Stimulated activated memory B cell treated with anti-CD40 and anti-IgM and Interleukin-4, amounts not matched to agents 10 μg/mL and 1 μg/mL and 100 μg/mL, for 72 hours (primary cell): Measurements from ENCODE around the gene AMDHD1.
"Not testable (repeated sequence)": the region's sequence is repeated elsewhere in the genome, so short reads cannot be mapped to it uniquely, and the experiment has no call there.

Experiments used
- ATAC-seq: fragments of 150-1000 bp; cut with Tn5 transposase; 2 replicates; pipeline ENCODE4 v1.10.0; 2021
- H3K27ac Mint-ChIP-seq: one replicate; pipeline ENCODE4 v1.8.0; 2022; ENCODE audit warnings: mild to moderate bottlenecking, mixed read lengths
- H3K27me3 Mint-ChIP-seq: one replicate; pipeline ENCODE4 v1.8.0; 2022; ENCODE audit warnings: mixed read lengths
- H3K36me3 Mint-ChIP-seq: one replicate; pipeline ENCODE4 v1.8.0; 2022; ENCODE audit warnings: mixed read lengths
- H3K4me1 Mint-ChIP-seq: one replicate; pipeline ENCODE4 v1.8.0; 2022; ENCODE audit warnings: mixed read lengths
- H3K4me3 Mint-ChIP-seq: one replicate; pipeline ENCODE4 v1.8.0; 2022; ENCODE audit warnings: mild to moderate bottlenecking, moderate library complexity, mixed read lengths
- H3K9me3 Mint-ChIP-seq: one replicate; pipeline ENCODE4 v1.8.0; 2022; ENCODE audit warnings: mixed read lengths

The AMDHD1 gene

DNA sequence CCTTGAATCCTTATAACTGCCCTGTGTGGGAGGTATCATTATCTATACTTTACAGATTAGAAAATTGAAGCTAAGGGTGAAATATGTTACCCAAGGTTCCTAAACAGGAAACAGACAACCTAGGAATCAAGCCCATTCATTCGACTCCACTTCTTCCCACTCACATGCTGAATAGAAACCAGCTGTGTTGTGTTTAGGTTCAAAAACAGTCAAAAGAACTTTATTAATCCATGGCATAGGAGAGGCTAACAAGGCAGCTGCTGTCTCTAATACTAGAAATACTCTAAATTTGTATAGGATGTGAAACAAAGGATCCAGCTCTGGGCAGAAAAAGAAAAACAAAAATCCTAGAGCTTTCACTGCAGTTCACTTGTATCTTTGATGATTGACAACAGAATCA is 9.9 kb downstream of the AMDHD1 start:
- no peak for ATAC-seq
- H3K4me3 Mint-ChIP-seq: no peak overlapping the region

GRCh38 chr12:95955549-95956159 is 12.5 kb downstream of the AMDHD1 start:
- no peak for ATAC-seq
- H3K27me3 Mint-ChIP-seq: no peaks in the 10 kb centered on the region
- no peak overlapping the region for H3K27ac Mint-ChIP-seq
- no peak overlapping the region for H3K4me3 Mint-ChIP-seq
- H3K4me1 Mint-ChIP-seq: no peaks in the 10 kb centered on the region
- H3K9me3 Mint-ChIP-seq: no peaks in the 10 kb centered on the region
- H3K36me3 Mint-ChIP-seq: peaks cover 7% of the 10 kb centered on the region

More for the DNA sequence above, 9.9 kb downstream of the AMDHD1 start:
- Mint-ChIP-seq H3K4me1 (no peaks in the 10 kb centered on the region), H3K27me3 (no peaks in the 10 kb centered on the region), H3K36me3 (peaks cover 7% of the 10 kb centered on the region), H3K27ac (no peak overlapping the region), H3K9me3 (no peaks in the 10 kb centered on the region)

DNA sequence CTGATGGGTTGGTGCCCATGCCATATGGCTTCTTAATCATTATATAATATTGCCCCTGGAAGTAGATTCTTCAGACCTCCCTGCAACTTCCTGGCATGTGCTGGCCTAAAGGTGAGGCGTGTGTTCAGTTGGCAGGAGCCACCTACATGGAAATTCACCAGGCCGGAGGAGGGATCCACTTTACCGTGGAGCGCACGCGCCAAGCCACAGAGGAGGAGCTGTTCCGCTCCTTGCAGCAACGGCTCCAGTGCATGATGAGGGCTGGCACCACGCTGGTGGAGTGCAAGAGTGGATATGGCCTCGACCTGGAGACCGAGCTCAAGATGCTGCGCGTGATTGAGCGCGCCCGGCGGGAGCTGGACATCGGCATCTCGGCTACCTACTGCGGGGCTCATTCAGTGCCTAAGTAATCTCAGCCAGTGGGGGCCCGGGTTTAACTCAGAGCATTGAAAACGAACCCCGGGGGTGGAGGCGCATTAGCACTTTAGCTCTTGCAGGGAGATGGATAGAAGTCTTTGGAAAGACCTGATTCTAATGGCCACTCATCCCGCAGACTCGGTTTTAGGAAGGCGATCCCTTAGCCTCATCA is 13.5 kb downstream of the AMDHD1 start:
- Mint-ChIP-seq H3K27me3 (no peaks in the 10 kb centered on the region), H3K36me3 (peaks cover 7% of the 10 kb centered on the region), H3K27ac (no peak overlapping the region), H3K4me3 (no peak overlapping the region), H3K9me3 (no peaks in the 10 kb centered on the region), H3K4me1 (no peaks in the 10 kb centered on the region)
- ATAC-seq: no peak

DNA sequence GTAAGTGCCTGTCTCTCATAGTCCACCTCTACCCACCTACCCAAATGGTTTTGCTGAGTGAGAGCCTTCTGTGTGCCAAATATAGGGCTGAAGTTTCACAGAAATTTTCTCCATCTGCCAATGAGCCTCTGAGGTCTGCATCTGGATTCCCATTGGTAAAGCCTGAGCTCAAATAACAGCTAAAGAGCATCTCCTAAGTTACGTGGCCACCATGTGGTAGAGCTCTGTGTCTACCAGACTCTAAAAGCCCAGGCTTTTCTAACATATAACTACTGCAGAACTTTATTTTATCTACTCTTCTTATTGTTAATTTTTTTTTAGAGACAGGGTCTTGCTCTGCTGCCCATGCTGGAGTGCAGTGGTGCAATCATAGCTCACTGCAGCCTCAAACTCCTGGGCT is 16.0 kb downstream of the AMDHD1 start:
- no peak for ATAC-seq
- Mint-ChIP-seq H3K27ac (no peak overlapping the region), H3K9me3 (no peaks in the 10 kb centered on the region), H3K4me3 (no peak overlapping the region), H3K36me3 (peaks cover 7% of the 10 kb centered on the region), H3K4me1 (no peaks in the 10 kb centered on the region), H3K27me3 (no peaks in the 10 kb centered on the region)

DNA sequence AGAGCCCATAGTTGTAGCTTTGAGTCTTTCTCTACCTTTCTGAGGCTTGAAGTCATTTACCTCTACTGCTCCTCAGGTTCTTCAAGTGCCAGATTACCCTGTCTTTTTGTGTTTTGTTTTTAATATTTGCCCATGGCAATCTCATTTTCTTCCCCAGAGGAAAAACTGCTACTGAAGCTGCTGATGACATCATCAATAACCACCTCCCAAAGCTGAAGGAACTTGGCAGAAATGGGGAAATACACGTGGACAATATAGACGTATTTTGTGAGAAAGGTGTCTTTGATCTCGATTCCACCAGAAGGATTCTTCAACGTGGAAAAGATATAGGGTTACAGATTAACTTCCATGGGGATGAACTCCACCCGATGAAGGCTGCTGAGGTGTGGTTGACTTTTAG is 17.1 kb downstream of the AMDHD1 start:
- no peak overlapping the region for H3K4me3 Mint-ChIP-seq
- no peaks in the 10 kb centered on the region for H3K9me3 Mint-ChIP-seq
- no peaks in the 10 kb centered on the region for H3K27me3 Mint-ChIP-seq
- H3K27ac Mint-ChIP-seq: no peak overlapping the region
- H3K36me3 Mint-ChIP-seq: peaks cover 7% of the 10 kb centered on the region
- no peaks in the 10 kb centered on the region for H3K4me1 Mint-ChIP-seq
- ATAC-seq: no peak

GRCh38 chr12:95962222-95962621 is 19.1 kb downstream of the AMDHD1 start:
- Mint-ChIP-seq H3K27ac (no peak overlapping the region), H3K9me3 (no peaks in the 10 kb centered on the region), H3K4me1 (no peaks in the 10 kb centered on the region), H3K4me3 (no peak overlapping the region), H3K27me3 (no peaks in the 10 kb centered on the region), H3K36me3 (peaks cover 12% of the 10 kb centered on the region)
- ATAC-seq: no peak

GRCh38 chr12:95963096-95963495 is 20.0 kb downstream of the AMDHD1 start:
- H3K4me3 Mint-ChIP-seq: no peak overlapping the region
- ATAC-seq: peak; percentile 34

GRCh38 chr12:95966287-95966870 is 23.2 kb downstream of the AMDHD1 start:
- Mint-ChIP-seq H3K27ac (no peak overlapping the region), H3K9me3 (no peaks in the 10 kb centered on the region), H3K27me3 (no peaks in the 10 kb centered on the region), H3K4me1 (no peaks in the 10 kb centered on the region), H3K36me3 (peaks cover 13% of the 10 kb centered on the region), H3K4me3 (no peak overlapping the region)
- ATAC-seq: no peak

More at GRCh38 chr12:95963096-95963495, 20.0 kb downstream of the AMDHD1 start:
- H3K4me1 Mint-ChIP-seq: no peaks in the 10 kb centered on the region
- H3K9me3 Mint-ChIP-seq: no peaks in the 10 kb centered on the region
- no peaks in the 10 kb centered on the region for H3K27me3 Mint-ChIP-seq
- H3K36me3 Mint-ChIP-seq: peaks cover 13% of the 10 kb centered on the region
- no peak overlapping the region for H3K27ac Mint-ChIP-seq

GRCh38 chr12:95967301-95967700 is 24.2 kb downstream of the AMDHD1 start:
- Mint-ChIP-seq H3K27ac (no peak overlapping the region), H3K4me1 (no peaks in the 10 kb centered on the region), H3K36me3 (peaks cover 13% of the 10 kb centered on the region), H3K9me3 (no peaks in the 10 kb centered on the region), H3K4me3 (no peak overlapping the region), H3K27me3 (no peaks in the 10 kb centered on the region)
- no peak for ATAC-seq

DNA sequence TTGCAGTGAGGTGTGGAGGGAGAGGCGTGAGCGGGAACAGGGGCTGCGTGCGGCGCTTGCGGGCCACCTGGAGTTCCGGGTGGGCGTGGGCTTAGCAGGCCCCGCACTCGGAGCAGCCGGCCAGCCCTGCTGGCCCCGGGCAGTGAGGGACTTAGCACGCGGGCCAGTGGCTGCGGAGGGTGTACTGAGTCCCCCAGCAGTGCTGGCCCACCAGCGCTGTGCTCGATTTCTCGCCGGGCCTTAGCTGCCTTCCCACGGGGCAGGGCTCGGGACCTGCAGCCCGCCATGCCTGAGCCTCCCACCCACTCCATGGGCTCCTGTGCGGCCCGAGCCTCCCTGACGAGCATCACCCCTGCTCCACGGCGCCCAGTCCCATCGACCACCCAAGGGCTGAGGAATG is 26.0 kb downstream of the AMDHD1 start:
- H3K9me3 Mint-ChIP-seq, H3K27me3 Mint-ChIP-seq, H3K27ac Mint-ChIP-seq, H3K4me1 Mint-ChIP-seq, H3K4me3 Mint-ChIP-seq, ATAC-seq: not testable (repeated sequence)
- peaks cover 13% of the 10 kb centered on the region for H3K36me3 Mint-ChIP-seq

- H3K27me3 Mint-ChIP-seq: no peaks in the 10 kb centered on the region
- no peaks in the 10 kb centered on the region for H3K9me3 Mint-ChIP-seq
- no peak for ATAC-seq
- peaks cover 13% of the 10 kb centered on the region for H3K36me3 Mint-ChIP-seq
- H3K4me1 Mint-ChIP-seq: no peaks in the 10 kb centered on the region
- no peak overlapping the region for H3K4me3 Mint-ChIP-seq
- no peak overlapping the region for H3K27ac Mint-ChIP-seq
Observed at GRCh38 chr12:95970905-95971304, 27.8 kb downstream of the AMDHD1 start.

DNA sequence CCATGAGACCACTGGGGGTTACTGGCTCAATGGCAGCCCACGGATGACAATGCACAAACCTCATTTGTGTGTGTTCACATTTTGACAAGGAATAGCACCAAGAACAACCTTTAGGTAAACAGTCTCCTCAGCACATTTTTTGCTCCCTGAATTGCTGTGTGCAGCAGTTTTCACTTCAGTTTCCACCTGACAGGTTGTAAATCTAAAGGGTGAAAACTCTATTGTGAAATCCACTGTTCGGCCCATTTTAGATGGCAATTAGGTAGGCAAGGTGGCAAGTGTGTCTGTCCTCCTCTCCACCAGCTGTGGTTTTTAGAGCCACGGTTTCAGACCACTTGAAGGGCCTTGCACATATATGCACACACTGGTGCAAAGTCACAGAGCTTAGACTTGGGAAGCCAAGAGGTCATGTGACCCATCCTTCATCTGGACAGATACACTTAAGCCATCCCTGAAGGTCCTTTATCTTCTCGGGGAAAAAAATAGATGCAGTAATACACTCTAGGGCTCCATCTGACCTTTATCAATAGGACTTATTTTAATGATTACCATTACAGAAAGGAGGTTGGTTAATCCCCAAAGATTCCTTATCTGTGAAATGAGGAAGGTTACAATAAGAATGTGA is 29.8 kb downstream of the AMDHD1 start:
- no peak overlapping the region for H3K27ac Mint-ChIP-seq
- H3K36me3 Mint-ChIP-seq: no peaks in the 10 kb centered on the region
- H3K4me3 Mint-ChIP-seq: no peak overlapping the region
- no peaks in the 10 kb centered on the region for H3K4me1 Mint-ChIP-seq
- no peak for ATAC-seq
- H3K9me3 Mint-ChIP-seq: no peaks in the 10 kb centered on the region
- no peaks in the 10 kb centered on the region for H3K27me3 Mint-ChIP-seq

DNA sequence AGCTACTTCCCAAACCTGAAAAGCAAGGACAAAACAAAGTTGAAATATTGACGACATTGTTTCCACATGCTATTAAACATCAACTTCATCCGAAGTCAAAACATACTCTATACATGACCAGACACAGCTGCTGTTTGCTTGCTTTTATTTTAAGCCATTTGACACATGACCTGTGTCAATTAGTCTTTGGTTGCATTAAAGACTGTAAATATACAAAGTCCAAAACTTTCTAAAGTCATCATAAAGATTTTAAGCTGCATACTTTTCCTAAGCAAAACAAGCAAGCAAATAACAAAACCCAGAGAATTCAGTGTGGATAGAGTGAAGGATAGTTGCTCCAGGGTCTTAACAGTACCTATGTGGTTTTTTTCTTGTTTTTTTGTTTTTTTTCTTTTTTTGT is 31.2 kb downstream of the AMDHD1 start:
- Mint-ChIP-seq H3K4me1 (no peaks in the 10 kb centered on the region), H3K4me3 (no peak overlapping the region), H3K9me3 (no peaks in the 10 kb centered on the region), H3K36me3 (no peaks in the 10 kb centered on the region), H3K27ac (no peak overlapping the region), H3K27me3 (no peaks in the 10 kb centered on the region)
- no peak for ATAC-seq

GRCh38 chr12:95975491-95975890 is 32.4 kb downstream of the AMDHD1 start:
- H3K4me3 Mint-ChIP-seq: no peak overlapping the region
- ATAC-seq: no peak
- H3K27me3 Mint-ChIP-seq: no peaks in the 10 kb centered on the region
- H3K36me3 Mint-ChIP-seq: no peaks in the 10 kb centered on the region
- H3K4me1 Mint-ChIP-seq: no peaks in the 10 kb centered on the region
- no peak overlapping the region for H3K27ac Mint-ChIP-seq
- H3K9me3 Mint-ChIP-seq: no peaks in the 10 kb centered on the region

DNA sequence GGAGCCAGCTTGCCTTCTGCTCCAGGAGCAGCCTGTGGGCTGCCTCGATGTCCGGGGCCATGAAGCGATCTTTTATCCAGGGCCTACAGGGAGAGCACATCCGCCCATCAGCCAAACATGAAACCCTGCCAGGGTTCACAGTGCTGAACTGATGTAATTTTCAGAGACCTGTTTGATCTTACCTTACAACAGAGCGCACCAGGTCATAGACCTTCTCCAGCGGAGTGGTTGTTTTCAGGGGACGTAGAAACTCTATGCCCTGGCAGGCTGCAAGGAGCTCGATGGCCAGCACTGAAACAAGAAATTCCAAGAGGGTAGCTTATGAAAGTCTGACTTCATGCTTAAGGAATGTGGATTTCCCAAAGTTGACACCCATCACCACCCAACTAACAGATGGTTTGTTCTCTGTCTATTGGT is 33.3 kb downstream of the AMDHD1 start:
- Mint-ChIP-seq H3K4me3 (no peak overlapping the region), H3K9me3 (no peaks in the 10 kb centered on the region), H3K27me3 (no peaks in the 10 kb centered on the region), H3K27ac (no peak overlapping the region), H3K36me3 (no peaks in the 10 kb centered on the region), H3K4me1 (no peaks in the 10 kb centered on the region)
- no peak for ATAC-seq

DNA sequence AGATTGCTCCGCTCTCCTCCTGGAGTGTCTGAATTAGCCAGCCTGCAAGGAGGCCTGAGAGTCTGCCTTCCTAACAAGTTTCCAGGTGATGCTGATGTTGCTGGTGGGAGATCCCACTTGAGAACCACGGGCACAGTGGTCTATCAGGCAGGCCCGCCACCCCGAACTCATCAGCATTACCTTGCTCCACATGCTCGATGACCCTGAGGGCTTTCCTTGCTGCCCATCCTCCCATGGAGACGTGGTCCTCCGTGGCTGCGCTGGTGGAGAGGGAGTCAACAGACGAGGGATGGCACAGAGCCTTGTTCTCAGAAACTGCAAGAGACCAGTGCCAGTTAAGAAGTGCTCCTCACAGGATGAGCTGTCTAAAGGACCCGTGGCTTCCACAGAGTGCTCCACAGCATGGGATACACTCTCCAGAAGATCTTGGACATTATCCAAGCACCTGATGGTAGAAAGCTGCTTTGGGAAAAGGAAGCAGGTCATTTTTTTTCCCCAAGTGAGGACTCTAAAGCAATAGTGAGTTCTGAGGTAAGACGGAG is 34.7 kb downstream of the AMDHD1 start:
- Mint-ChIP-seq H3K27me3 (no peaks in the 10 kb centered on the region), H3K36me3 (no peaks in the 10 kb centered on the region), H3K9me3 (no peaks in the 10 kb centered on the region), H3K4me1 (no peaks in the 10 kb centered on the region), H3K27ac (no peak overlapping the region), H3K4me3 (no peak overlapping the region)
- ATAC-seq: no peak
